ENCODE data around the gene FBXL4.

FBXL4 gene

DNA sequence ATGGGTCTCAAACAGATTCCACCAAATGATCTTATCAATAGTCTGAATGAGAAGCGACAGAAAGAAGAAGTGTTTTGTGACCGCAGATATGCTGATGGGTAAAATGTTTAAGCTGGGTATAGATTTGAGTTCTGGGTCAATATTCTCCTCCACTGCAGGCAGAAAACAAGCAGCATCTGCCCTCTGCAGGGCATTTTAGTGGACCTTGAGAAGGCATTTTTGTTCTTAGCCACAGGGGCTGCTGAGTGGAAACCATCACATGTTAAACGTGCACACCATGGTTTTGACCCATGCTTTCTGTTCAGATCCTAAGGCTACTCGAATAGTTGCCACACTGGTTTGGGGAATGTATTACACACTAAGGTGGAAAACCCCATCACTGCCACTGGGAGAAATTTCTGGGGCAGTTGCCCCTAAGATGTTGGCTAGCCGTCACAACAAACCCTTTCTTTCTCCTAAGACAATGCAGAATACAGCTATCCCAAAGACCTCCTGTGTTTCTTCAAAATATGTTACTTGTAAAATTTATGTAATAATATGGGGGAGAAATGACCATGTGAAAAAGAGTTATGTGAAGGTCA, 107.9 kb downstream of the FBXL4 start:
- H3K4me1 ChIP-seq (ENCODE audit: control insufficient read depth, insufficient read depth, low read length) = peaks cover 13% of the 10 kb centered on the region
- H3K27ac ChIP-seq (ENCODE audit: low read length) = no peak overlapping the region
- H3K9me3 ChIP-seq (ENCODE audit: control insufficient read depth in 2 of 2, low read length in 2 of 2) = no peaks in the 10 kb centered on the region
- H3K9ac ChIP-seq (ENCODE audit: low read length in 2 of 2) = no peak overlapping the region
- no peak overlapping the region for H3K4me3 ChIP-seq (ENCODE audit: low read length in 2 of 2)
- peaks cover 73 to 91% of the 10 kb centered on the region in 2 donors for H3K27me3 ChIP-seq (ENCODE audit: control insufficient read depth in 1 of 2, insufficient read depth in 2 of 2, low read length in 2 of 2)
- no peaks in the 10 kb centered on the region for H3K36me3 ChIP-seq (ENCODE audit: control insufficient read depth in 2 of 2, insufficient read depth in 2 of 2, low read length in 2 of 2)

DNA sequence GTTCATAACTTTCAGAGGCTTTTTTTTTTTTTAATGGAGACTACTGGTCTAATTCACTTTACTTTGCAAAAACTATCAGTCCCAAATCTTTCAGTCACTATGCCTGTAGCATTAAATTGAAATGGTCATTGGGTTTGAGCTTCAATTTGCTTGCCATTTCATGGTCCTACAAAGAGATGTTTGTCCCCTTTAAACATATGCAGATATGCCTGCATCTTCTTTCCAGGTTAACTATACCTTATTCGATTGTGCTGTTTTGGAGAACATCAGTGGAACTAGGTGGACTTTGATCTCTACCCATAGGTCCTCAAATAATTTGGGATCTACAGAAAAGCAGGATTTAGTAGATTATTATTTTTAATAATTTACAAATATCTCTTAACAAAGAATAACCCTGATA, 108.8 kb downstream of the FBXL4 start:
- no peak overlapping the region for H3K27ac ChIP-seq (ENCODE audit: low read length)
- H3K9me3 ChIP-seq (ENCODE audit: control insufficient read depth in 2 of 2, low read length in 2 of 2) = no peaks in the 10 kb centered on the region
- H3K27me3 ChIP-seq (ENCODE audit: control insufficient read depth in 1 of 2, insufficient read depth in 2 of 2, low read length in 2 of 2) = peaks cover 64 to 87% of the 10 kb centered on the region in 2 donors
- H3K9ac ChIP-seq (ENCODE audit: low read length in 2 of 2) = no peak overlapping the region
- no peak overlapping the region for H3K4me3 ChIP-seq (ENCODE audit: low read length in 2 of 2)
- H3K36me3 ChIP-seq (ENCODE audit: control insufficient read depth in 2 of 2, insufficient read depth in 2 of 2, low read length in 2 of 2) = no peaks in the 10 kb centered on the region
- H3K4me1 ChIP-seq (ENCODE audit: control insufficient read depth, insufficient read depth, low read length) = peaks cover 11% of the 10 kb centered on the region

DNA sequence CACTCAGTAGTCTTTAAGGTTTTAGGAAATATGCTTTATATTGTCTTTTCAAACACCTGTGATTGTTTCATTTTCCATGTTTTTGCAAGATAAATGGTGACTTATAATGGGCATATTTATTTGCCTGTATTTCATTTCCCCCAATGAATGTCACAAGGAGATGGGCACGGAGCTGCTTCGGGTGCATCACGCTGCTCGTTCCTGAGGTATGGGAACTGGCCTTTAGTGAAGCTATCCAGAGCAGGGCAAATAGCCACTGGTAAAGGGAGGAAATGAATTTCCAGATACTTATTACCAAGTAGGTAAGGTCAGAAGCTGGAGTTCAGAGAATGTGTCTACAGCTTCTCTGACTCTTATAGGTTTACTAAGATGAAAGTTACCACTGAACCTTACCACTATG, 109.7 kb downstream of the FBXL4 start:
- no peak overlapping the region for H3K9ac ChIP-seq (ENCODE audit: low read length in 2 of 2)
- H3K4me3 ChIP-seq (ENCODE audit: low read length in 2 of 2) = no peak overlapping the region

DNA sequence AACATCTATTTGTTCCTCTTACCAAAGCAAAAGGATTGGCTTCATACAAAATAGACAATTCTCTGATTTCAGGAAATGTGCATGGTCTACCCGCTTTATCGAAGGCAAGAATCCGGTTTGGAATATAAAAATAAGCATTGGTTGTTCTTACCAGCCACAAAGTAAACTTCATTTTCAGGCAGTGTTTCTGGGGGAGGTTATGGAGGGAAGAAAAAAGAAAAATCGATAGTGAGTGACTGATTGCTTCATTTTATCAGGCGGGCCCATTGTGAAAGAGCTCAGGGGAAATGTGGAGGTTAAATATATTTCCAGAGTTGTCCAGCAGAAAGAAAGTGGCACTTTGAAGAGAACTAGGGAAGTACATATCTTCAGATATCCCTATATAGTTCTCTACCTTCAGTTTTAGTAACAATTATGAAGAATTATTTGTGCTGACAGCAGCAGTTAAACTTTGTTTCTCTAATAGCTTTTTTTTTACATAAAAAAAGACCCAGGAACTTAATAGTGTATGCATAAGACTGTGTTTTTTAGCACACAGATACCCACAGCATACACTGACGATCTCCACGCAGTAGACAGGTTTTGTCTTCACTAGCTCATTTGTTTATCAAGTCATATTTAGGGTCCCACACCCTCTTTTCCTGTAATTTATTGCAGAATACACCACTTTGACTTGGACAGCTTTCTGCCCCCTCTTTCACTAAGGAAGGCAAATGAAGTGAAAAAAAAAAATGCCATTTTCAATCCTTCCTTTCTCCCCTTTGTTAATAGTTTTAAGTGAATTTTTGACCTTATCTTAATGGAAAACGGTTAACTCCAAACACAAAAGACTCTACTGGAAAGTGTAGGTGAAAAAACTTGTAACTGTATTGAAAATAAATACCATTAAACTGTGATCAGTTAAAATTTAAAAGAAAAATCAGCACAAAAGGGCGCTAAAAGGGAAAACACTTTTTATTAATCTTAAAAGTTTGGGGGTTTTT, 110.5 kb downstream of the FBXL4 start:
- Histone ChIP-seq H3K36me3 (ENCODE audit: control insufficient read depth in 2 of 2, insufficient read depth in 2 of 2, low read length in 2 of 2) (no peaks in the 10 kb centered on the region), H3K9ac (ENCODE audit: low read length in 2 of 2) (no peak overlapping the region), H3K9me3 (ENCODE audit: control insufficient read depth in 2 of 2, low read length in 2 of 2) (no peaks in the 10 kb centered on the region), H3K4me1 (ENCODE audit: control insufficient read depth, insufficient read depth, low read length) (peaks cover 29% of the 10 kb centered on the region), H3K4me3 (ENCODE audit: low read length in 2 of 2) (no peak overlapping the region), H3K27ac (ENCODE audit: low read length) (no peak overlapping the region), H3K27me3 (ENCODE audit: control insufficient read depth in 1 of 2, insufficient read depth in 2 of 2, low read length in 2 of 2) (peaks cover 61 to 82% of the 10 kb centered on the region in 2 donors)

More for the DNA sequence above, 109.7 kb downstream of the FBXL4 start:
- Histone ChIP-seq H3K4me1 (ENCODE audit: control insufficient read depth, insufficient read depth, low read length) (peaks cover 21% of the 10 kb centered on the region), H3K27ac (ENCODE audit: low read length) (no peak overlapping the region), H3K36me3 (ENCODE audit: control insufficient read depth in 2 of 2, insufficient read depth in 2 of 2, low read length in 2 of 2) (no peaks in the 10 kb centered on the region), H3K27me3 (ENCODE audit: control insufficient read depth in 1 of 2, insufficient read depth in 2 of 2, low read length in 2 of 2) (peaks cover 61 to 82% of the 10 kb centered on the region in 2 donors), H3K9me3 (ENCODE audit: control insufficient read depth in 2 of 2, low read length in 2 of 2) (no peaks in the 10 kb centered on the region)

DNA sequence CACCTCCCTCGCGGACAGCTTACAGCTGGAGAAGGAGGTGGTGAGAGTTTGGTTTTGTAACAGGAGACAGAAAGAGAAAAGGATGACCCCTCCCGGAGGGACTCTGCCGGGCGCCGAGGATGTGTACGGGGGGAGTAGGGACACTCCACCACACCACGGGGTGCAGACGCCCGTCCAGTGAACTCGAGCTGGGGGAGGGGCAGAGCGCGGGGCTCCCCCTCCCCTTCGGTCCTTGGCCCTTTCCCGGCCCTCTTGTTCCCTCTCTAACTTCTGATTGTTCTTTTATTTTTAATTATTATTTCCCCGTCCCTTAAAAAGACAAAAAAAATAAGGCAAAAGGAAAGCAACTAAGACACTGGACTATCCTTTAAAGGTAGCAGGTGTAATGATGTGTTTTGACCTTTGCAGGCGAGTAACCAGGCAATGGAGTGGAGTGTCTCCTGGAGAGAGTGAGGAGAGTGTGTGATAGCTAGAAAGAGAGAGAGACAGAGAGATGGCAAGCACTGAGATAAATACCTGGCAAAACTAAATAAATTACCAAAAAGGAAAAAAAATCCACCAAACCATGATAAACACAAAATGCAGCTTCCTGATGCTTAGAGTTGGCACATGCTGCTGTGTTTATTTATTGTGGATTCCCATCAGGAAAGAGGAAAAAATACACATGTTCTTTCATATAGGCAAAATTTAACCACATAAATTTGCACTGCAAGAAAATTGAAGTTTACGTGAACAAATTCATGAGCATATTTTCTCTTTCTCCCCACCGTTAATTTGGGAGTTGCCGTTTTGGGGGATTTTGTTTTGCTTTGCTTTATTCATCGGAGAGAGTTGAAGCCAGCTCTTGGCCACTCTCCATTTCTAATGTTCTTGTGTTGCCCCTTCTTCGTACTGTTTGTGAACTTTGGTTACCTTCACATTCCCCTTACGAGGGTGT, 111.5 kb downstream of the FBXL4 start:
- no peak overlapping the region for H3K4me3 ChIP-seq (ENCODE audit: low read length in 2 of 2)
- no peak overlapping the region for H3K27ac ChIP-seq (ENCODE audit: low read length)
- no peak overlapping the region for H3K9ac ChIP-seq (ENCODE audit: low read length in 2 of 2)
- peaks cover 62 to 82% of the 10 kb centered on the region in 2 donors for H3K27me3 ChIP-seq (ENCODE audit: control insufficient read depth in 1 of 2, insufficient read depth in 2 of 2, low read length in 2 of 2)
- no peaks in the 10 kb centered on the region for H3K9me3 ChIP-seq (ENCODE audit: control insufficient read depth in 2 of 2, low read length in 2 of 2)
- peaks cover 36% of the 10 kb centered on the region for H3K4me1 ChIP-seq (ENCODE audit: control insufficient read depth, insufficient read depth, low read length)
- H3K36me3 ChIP-seq (ENCODE audit: control insufficient read depth in 2 of 2, insufficient read depth in 2 of 2, low read length in 2 of 2) = no peaks in the 10 kb centered on the region

DNA sequence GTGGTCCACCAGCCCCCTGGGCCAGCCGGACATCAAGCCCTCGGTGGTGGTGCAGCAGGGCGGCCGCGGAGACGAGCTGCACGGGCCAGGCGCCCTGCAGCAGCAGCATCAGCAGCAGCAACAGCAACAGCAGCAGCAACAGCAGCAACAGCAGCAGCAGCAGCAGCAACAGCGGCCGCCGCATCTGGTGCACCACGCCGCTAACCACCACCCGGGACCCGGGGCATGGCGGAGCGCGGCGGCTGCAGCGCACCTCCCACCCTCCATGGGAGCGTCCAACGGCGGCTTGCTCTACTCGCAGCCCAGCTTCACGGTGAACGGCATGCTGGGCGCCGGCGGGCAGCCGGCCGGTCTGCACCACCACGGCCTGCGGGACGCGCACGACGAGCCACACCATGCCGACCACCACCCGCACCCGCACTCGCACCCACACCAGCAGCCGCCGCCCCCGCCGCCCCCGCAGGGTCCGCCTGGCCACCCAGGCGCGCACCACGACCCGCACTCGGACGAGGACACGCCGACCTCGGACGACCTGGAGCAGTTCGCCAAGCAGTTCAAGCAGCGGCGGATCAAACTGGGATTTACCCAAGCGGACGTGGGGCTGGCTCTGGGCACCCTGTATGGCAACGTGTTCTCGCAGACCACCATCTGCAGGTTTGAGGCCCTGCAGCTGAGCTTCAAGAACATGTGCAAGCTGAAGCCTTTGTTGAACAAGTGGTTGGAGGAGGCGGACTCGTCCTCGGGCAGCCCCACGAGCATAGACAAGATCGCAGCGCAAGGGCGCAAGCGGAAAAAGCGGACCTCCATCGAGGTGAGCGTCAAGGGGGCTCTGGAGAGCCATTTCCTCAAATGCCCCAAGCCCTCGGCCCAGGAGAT, 112.4 kb downstream of the FBXL4 start:
- Histone ChIP-seq H3K9me3 (ENCODE audit: control insufficient read depth in 2 of 2, low read length in 2 of 2) (no peaks in the 10 kb centered on the region), H3K27me3 (ENCODE audit: control insufficient read depth in 1 of 2, insufficient read depth in 2 of 2, low read length in 2 of 2) (peaks cover 68 to 82% of the 10 kb centered on the region in 2 donors), H3K36me3 (ENCODE audit: control insufficient read depth in 2 of 2, insufficient read depth in 2 of 2, low read length in 2 of 2) (no peaks in the 10 kb centered on the region), H3K27ac (ENCODE audit: low read length) (no peak overlapping the region), H3K4me3 (ENCODE audit: low read length in 2 of 2) (peak overlapping the region in 1 of 2 donors; percentile 58), H3K4me1 (ENCODE audit: control insufficient read depth, insufficient read depth, low read length) (peaks cover 40% of the 10 kb centered on the region), H3K9ac (ENCODE audit: low read length in 2 of 2) (no peak overlapping the region)

DNA sequence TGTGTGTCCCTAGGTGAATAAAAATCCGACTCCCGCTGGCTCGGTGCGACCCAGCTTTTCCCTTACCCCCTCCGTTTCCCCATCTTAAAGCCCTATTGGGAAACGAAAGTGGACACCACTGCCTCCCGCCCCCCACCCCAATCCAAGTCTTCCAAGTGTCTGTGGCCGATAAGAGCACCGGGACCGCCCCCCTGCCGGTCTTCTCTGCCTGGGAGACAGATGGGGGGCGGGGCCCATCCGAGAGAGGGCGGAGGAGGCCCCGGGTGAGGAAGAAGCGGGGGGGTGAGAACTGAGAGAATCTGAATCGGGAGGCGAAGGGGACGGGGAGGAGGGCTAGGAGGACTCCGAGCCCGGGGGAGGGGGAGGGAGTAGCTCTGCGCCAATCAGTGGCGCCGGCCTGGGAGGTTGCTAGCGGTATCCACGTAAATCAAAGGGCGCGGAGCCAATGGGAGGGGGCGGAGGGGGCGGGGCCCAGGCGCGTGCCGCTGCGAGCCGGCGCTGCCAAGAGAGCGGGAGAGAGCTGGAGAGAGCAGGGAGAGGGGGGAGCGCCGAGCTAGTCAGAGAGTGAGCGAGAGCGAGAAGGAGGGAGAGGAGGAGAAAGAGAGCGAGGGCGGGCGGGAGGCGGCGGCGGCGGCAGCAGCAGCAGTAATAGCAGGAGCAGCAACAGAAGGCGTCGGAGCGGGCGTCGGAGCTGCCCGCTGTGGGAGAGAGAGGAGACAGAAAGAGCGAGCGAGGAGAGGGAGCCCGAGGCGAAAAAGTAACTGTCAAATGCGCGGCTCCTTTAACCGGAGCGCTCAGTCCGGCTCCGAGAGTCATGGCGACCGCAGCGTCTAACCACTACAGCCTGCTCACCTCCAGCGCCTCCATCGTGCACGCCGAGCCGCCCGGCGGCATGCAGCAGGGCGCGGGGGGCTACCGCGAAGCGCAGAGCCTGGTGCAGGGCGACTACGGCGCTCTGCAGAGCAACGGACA, 113.4 kb downstream of the FBXL4 start, which contains the start of gene POU3F2:
TSS of gene POU3F2 (plus strand) at position 515 of the 972 bp plus-strand sequence. CDS start at position 815, 300 bp downstream.
- H3K27me3 ChIP-seq (ENCODE audit: control insufficient read depth in 1 of 2, insufficient read depth in 2 of 2, low read length in 2 of 2) = peaks cover 63 to 77% of the 10 kb centered on the region in 2 donors
- H3K9ac ChIP-seq (ENCODE audit: low read length in 2 of 2) = peak within 1 kb of the TSS in 1 of 2 donors; percentile 29
- H3K4me1 ChIP-seq (ENCODE audit: control insufficient read depth, insufficient read depth, low read length) = peaks cover 40% of the 10 kb centered on the region

DNA sequence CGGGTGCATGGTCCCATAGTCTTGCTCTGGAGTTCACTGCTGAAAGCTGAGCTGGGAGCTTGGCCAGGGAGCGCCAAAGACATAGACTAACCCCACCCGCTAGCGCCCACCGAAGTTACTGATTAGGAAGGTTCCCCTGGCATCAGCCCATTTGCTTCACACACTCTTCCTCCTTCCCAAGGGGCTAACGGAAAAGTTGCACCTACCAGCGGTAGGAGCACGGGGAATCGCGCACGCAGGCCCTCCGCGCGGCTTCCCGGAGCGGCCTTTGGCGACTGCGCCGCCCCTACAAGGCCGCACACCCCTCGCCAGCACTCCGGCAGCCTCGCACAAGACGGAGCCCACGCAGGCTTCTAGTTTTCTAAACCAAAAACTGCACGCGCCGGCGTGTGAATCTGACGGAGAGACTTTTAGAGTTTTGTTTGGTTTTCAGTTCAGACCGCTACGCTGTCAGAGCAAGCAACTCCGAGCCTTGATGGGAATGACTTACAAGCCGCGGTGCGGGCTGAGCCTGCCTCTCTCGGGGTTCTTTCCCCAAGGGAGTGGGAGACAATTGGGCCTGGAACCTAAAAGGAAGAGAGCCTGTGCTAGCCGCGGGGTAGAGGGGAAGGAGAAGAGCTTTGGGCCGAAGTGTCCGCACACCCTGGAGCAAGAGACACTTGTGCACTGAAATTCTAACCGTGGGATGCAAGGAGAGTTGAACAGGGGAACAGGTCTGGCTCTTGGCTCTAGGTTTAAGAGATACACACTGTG, 114.3 kb downstream of the FBXL4 start:
- Histone ChIP-seq H3K4me3 (ENCODE audit: low read length in 2 of 2) (peak overlapping the region; percentile 52 to 79), H3K4me1 (ENCODE audit: control insufficient read depth, insufficient read depth, low read length) (peaks cover 40% of the 10 kb centered on the region), H3K36me3 (ENCODE audit: control insufficient read depth in 2 of 2, insufficient read depth in 2 of 2, low read length in 2 of 2) (no peaks in the 10 kb centered on the region), H3K27me3 (ENCODE audit: control insufficient read depth in 1 of 2, insufficient read depth in 2 of 2, low read length in 2 of 2) (peaks cover 66 to 77% of the 10 kb centered on the region in 2 donors), H3K27ac (ENCODE audit: low read length) (no peak overlapping the region), H3K9ac (ENCODE audit: low read length in 2 of 2) (peak overlapping the region in 1 of 2 donors; percentile 29), H3K9me3 (ENCODE audit: control insufficient read depth in 2 of 2, low read length in 2 of 2) (no peaks in the 10 kb centered on the region)

More for the DNA sequence above, 113.4 kb downstream of the FBXL4 start, which contains the start of gene POU3F2:
- Histone ChIP-seq H3K36me3 (ENCODE audit: control insufficient read depth in 2 of 2, insufficient read depth in 2 of 2, low read length in 2 of 2) (no peaks in the 10 kb centered on the region), H3K9me3 (ENCODE audit: control insufficient read depth in 2 of 2, low read length in 2 of 2) (no peaks in the 10 kb centered on the region), H3K4me3 (ENCODE audit: low read length in 2 of 2) (peak within 1 kb of the TSS; percentile 52 to 79), H3K27ac (ENCODE audit: low read length) (no peak within 1 kb of the TSS)
